ENCODE data around the gene AP5Z1. TPM values are rescaled to one million over a fixed set of nuclear protein-coding genes. Genes with fewer than 3 reads are reported as not detected.

The AP5Z1 gene
- total RNA-seq, 1 donor from 2014 or later: 59.7 TPM

GRCh38 chr7:4823441-4824119 is 48.2 kb downstream of the AP5Z1 start:
- H3K9me3 Mint-ChIP-seq (ENCODE audit: low read depth): no peaks in the 10 kb centered on the region
- no peaks in the 10 kb centered on the region for H3K36me3 Mint-ChIP-seq (ENCODE audit: low read depth)
- no peak for TF ChIP-seq CTCF (IDR thresholded peaks at IDR 0.05)
- H3K4me1 Mint-ChIP-seq (ENCODE audit: low read depth): peaks cover 4% of the 10 kb centered on the region
- no peak overlapping the region for H3K4me3 Mint-ChIP-seq (ENCODE audit: unreplicated experiment)
- no peak for DNase-seq (ENCODE audit: low spot score)
- no peak overlapping the region for H3K27ac Mint-ChIP-seq (ENCODE audit: unreplicated experiment)
- no peaks in the 10 kb centered on the region for H3K27me3 Mint-ChIP-seq (ENCODE audit: low read depth)

- Mint-ChIP-seq H3K4me3 (ENCODE audit: unreplicated experiment) (no peak overlapping the region), H3K27ac (ENCODE audit: unreplicated experiment) (no peak overlapping the region), H3K4me1 (ENCODE audit: low read depth) (peaks cover 4% of the 10 kb centered on the region), H3K36me3 (ENCODE audit: low read depth) (no peaks in the 10 kb centered on the region), H3K27me3 (ENCODE audit: low read depth) (no peaks in the 10 kb centered on the region), H3K9me3 (ENCODE audit: low read depth) (no peaks in the 10 kb centered on the region)
- no peak for TF ChIP-seq CTCF (IDR thresholded peaks at IDR 0.05)
- DNase-seq (ENCODE audit: low spot score): no peak
Observed at GRCh38 chr7:4824120-4824775, 48.8 kb downstream of the AP5Z1 start.

- no peaks in the 10 kb centered on the region for H3K9me3 Mint-ChIP-seq (ENCODE audit: low read depth)
Observed at GRCh38 chr7:4825081-4825480, 49.7 kb downstream of the AP5Z1 start.

GRCh38 chr7:4828720-4829383 is 53.4 kb downstream of the AP5Z1 start:
- H3K4me1 Mint-ChIP-seq (ENCODE audit: low read depth): no peaks in the 10 kb centered on the region
- H3K27me3 Mint-ChIP-seq (ENCODE audit: low read depth): no peaks in the 10 kb centered on the region
- H3K9me3 Mint-ChIP-seq (ENCODE audit: low read depth): no peaks in the 10 kb centered on the region
- no peak for DNase-seq (ENCODE audit: low spot score)
- no peak for TF ChIP-seq CTCF (IDR thresholded peaks at IDR 0.05)
- no peaks in the 10 kb centered on the region for H3K36me3 Mint-ChIP-seq (ENCODE audit: low read depth)
- H3K4me3 Mint-ChIP-seq (ENCODE audit: unreplicated experiment): no peak overlapping the region
- no peak overlapping the region for H3K27ac Mint-ChIP-seq (ENCODE audit: unreplicated experiment)

More at GRCh38 chr7:4825081-4825480, 49.7 kb downstream of the AP5Z1 start:
- H3K36me3 Mint-ChIP-seq (ENCODE audit: low read depth): no peaks in the 10 kb centered on the region
- no peaks in the 10 kb centered on the region for H3K4me1 Mint-ChIP-seq (ENCODE audit: low read depth)
- H3K27me3 Mint-ChIP-seq (ENCODE audit: low read depth): no peaks in the 10 kb centered on the region
- no peak overlapping the region for H3K4me3 Mint-ChIP-seq (ENCODE audit: unreplicated experiment)
- no peak overlapping the region for H3K27ac Mint-ChIP-seq (ENCODE audit: unreplicated experiment)
- no peak for TF ChIP-seq CTCF (IDR thresholded peaks at IDR 0.05)
- peak; percentile 81 for DNase-seq (ENCODE audit: low spot score)

- H3K4me3 Mint-ChIP-seq (ENCODE audit: unreplicated experiment): no peak overlapping the region
- no peaks in the 10 kb centered on the region for H3K27me3 Mint-ChIP-seq (ENCODE audit: low read depth)
- no peak overlapping the region for H3K27ac Mint-ChIP-seq (ENCODE audit: unreplicated experiment)
- H3K36me3 Mint-ChIP-seq (ENCODE audit: low read depth): no peaks in the 10 kb centered on the region
- no peaks in the 10 kb centered on the region for H3K9me3 Mint-ChIP-seq (ENCODE audit: low read depth)
- no peak for DNase-seq (ENCODE audit: low spot score)
- peak; percentile 84 for TF ChIP-seq CTCF (IDR thresholded peaks at IDR 0.05)
- H3K4me1 Mint-ChIP-seq (ENCODE audit: low read depth): no peaks in the 10 kb centered on the region
Observed at GRCh38 chr7:4830176-4830575, 54.8 kb downstream of the AP5Z1 start.
